Glutamatergic neuron (in vitro differentiated cells): ENCODE results near the gene TUBGCP2. TPM values are rescaled to one million over a fixed set of nuclear protein-coding genes. Genes with fewer than 3 reads are reported as not detected.

ENCODE experiments used
- DNase-seq: peaks from one replicate; pipeline ENCODE4 v3.0.0; 2022
- H3K27ac Mint-ChIP-seq: one replicate; pipeline ENCODE4 v1.8.0; 2020; ENCODE audit warnings: mild to moderate bottlenecking, mixed read lengths, inconsistent platforms; ENCODE audit not compliant: unreplicated experiment
- H3K27me3 Mint-ChIP-seq: one replicate; pipeline ENCODE4 v1.8.0; 2020; ENCODE audit warnings: mild to moderate bottlenecking, moderate library complexity, mixed read lengths, inconsistent platforms; ENCODE audit not compliant: unreplicated experiment
- H3K36me3 Mint-ChIP-seq: one replicate; pipeline ENCODE4 v1.8.0; 2020; ENCODE audit warnings: mild to moderate bottlenecking, mixed read lengths, inconsistent platforms; ENCODE audit not compliant: unreplicated experiment
- H3K4me1 Mint-ChIP-seq: one replicate; pipeline ENCODE4 v1.8.0; 2020; ENCODE audit warnings: mild to moderate bottlenecking, low read depth, mixed read lengths, inconsistent platforms; ENCODE audit not compliant: unreplicated experiment
- H3K4me3 Mint-ChIP-seq: one replicate; pipeline ENCODE4 v1.8.0; 2020; ENCODE audit warnings: mild to moderate bottlenecking, mixed read lengths, inconsistent platforms; ENCODE audit not compliant: unreplicated experiment
- H3K9me3 Mint-ChIP-seq: one replicate; pipeline ENCODE4 v1.8.0; 2020; ENCODE audit warnings: mild to moderate bottlenecking, moderate library complexity, mixed read lengths, inconsistent platforms; ENCODE audit not compliant: unreplicated experiment
- CTCF ChIP-seq: fragments of 200-600 bp; sonication (generic); IDR thresholded peaks from one replicate; pipeline ENCODE4 v1.5.0; 2021; ENCODE audit not compliant: partially characterized antibody, unreplicated experiment
- total RNA-seq: library from RNA; stranded (reverse); fragmentation: NEBNext Ultra II Directional; extraction: Animal tissue kit (Norgen Biotek cat#: 25700); gene quantifications from one replicate; pipeline ENCODE4 v1.2.1, GENCODE V29; 2021; ENCODE audit not compliant: unreplicated experiment

Gene TUBGCP2
- total RNA-seq, 1 donor from 2014 or later, result 61.4 TPM

- Mint-ChIP-seq H3K27ac (no peak overlapping the region), H3K27me3 (peaks cover 4% of the 10 kb centered on the region), H3K9me3 (peaks cover 5% of the 10 kb centered on the region), H3K4me1 (no peaks in the 10 kb centered on the region), H3K4me3 (no peak overlapping the region), H3K36me3 (peaks cover 4% of the 10 kb centered on the region)
- no peak for DNase-seq
- no peak for TF ChIP-seq CTCF
These were observed 6.4 kb downstream of the TUBGCP2 start for GRCh38 chr10:133302230-133302629.

GRCh38 chr10:133299738-133300137 is 8.9 kb downstream of the TUBGCP2 start:
- H3K4me1 Mint-ChIP-seq, result no peaks in the 10 kb centered on the region
- peaks cover 2% of the 10 kb centered on the region for H3K27me3 Mint-ChIP-seq
- H3K4me3 Mint-ChIP-seq, result no peak overlapping the region
- H3K9me3 Mint-ChIP-seq, result peaks cover 3% of the 10 kb centered on the region
- TF ChIP-seq CTCF, result no peak
- peaks cover 4% of the 10 kb centered on the region for H3K36me3 Mint-ChIP-seq
- no peak for DNase-seq
- no peak overlapping the region for H3K27ac Mint-ChIP-seq

- Mint-ChIP-seq H3K9me3 (peaks cover 3% of the 10 kb centered on the region), H3K4me3 (no peak overlapping the region), H3K36me3 (peaks cover 4% of the 10 kb centered on the region), H3K4me1 (no peaks in the 10 kb centered on the region), H3K27me3 (peaks cover 2% of the 10 kb centered on the region), H3K27ac (no peak overlapping the region)
- TF ChIP-seq CTCF, result no peak
- DNase-seq, result no peak
These were observed 9.4 kb downstream of the TUBGCP2 start for GRCh38 chr10:133299224-133299623.

- Mint-ChIP-seq H3K4me1 (no peaks in the 10 kb centered on the region), H3K4me3 (no peak overlapping the region), H3K9me3 (peaks cover 3% of the 10 kb centered on the region), H3K27me3 (no peaks in the 10 kb centered on the region), H3K27ac (no peak overlapping the region), H3K36me3 (peaks cover 4% of the 10 kb centered on the region)
- TF ChIP-seq CTCF, result no peak
- DNase-seq, result no peak
These were observed 10.2 kb downstream of the TUBGCP2 start for GRCh38 chr10:133298466-133298865.

GRCh38 chr10:133297504-133297903 is 11.2 kb downstream of the TUBGCP2 start:
- H3K4me1 Mint-ChIP-seq, result no peaks in the 10 kb centered on the region
- no peak for TF ChIP-seq CTCF
- H3K4me3 Mint-ChIP-seq, result no peak overlapping the region
- H3K36me3 Mint-ChIP-seq, result peaks cover 4% of the 10 kb centered on the region
- H3K27ac Mint-ChIP-seq, result no peak overlapping the region
- H3K27me3 Mint-ChIP-seq, result no peaks in the 10 kb centered on the region
- H3K9me3 Mint-ChIP-seq, result peaks cover 3% of the 10 kb centered on the region
- no peak for DNase-seq
